CD4-positive, alpha-beta memory T cell (primary cell): Measurements from ENCODE around the gene PCDHA13. TPM values are rescaled to one million over a fixed set of nuclear protein-coding genes. Genes with fewer than 3 reads are reported as not detected.
"Not testable (repeated sequence)": the region's sequence is repeated elsewhere in the genome, so short reads cannot be mapped to it uniquely, and the experiment has no call there.

Experiments
- CTCF ChIA-PET: fragments of 350-600 bp; sonication (Branson Sonifier 250); formaldehyde crosslinking; loops from one replicate; lab custom pipeline; 2021; ENCODE audit warnings: inconsistent platforms; ENCODE audit not compliant: partially characterized antibody; lab: Charles Lee
- POLR2A ChIA-PET: fragments of 350-600 bp; sonication (Branson Sonifier 250); formaldehyde crosslinking; loops from one replicate; lab custom pipeline; 2021; ENCODE audit not compliant: partially characterized antibody; lab: Charles Lee
- DNase-seq, 5 donors: peaks; one replicate each; pipeline versions ENCODE4 v3.0.0 to v3.0.0-alpha.2; 2020 to 2022; ENCODE audit warnings: mixed read lengths in 1 of 5
- H3K27ac ChIP-seq: one replicate; pipeline ENCODE4 v1.7.0; 2013; ENCODE audit warnings: low read depth, low read length
- H3K27me3 ChIP-seq: 2 replicates; pipeline ENCODE4 v1.7.0; 2013; ENCODE audit warnings: mild to moderate bottlenecking, low read length, moderate library complexity; ENCODE audit not compliant: insufficient read depth
- H3K36me3 ChIP-seq: 2 replicates; pipeline ENCODE4 v1.7.0; 2013; ENCODE audit warnings: mild to moderate bottlenecking, low read length, moderate library complexity; ENCODE audit not compliant: insufficient read depth
- H3K4me1 ChIP-seq: 2 replicates; pipeline ENCODE4 v1.7.0; 2013; ENCODE audit warnings: mild to moderate bottlenecking, low read length, moderate library complexity; ENCODE audit not compliant: insufficient read depth
- H3K4me3 ChIP-seq, 2 donors: one replicate each; pipeline ENCODE4 v1.7.0; 2013; ENCODE audit warnings: low read length in 2 of 2, mild to moderate bottlenecking in 1 of 2
- H3K9me3 ChIP-seq, 2 donors: one replicate each; pipeline ENCODE4 v1.7.0; 2013; ENCODE audit warnings: low read length in 2 of 2, control low read depth in 1 of 2; ENCODE audit not compliant: control insufficient read depth in 1 of 2
- H3K27ac Mint-ChIP-seq, 7 donors: one replicate each; pipeline ENCODE4 v1.8.0; 2020 to 2021; ENCODE audit warnings: mixed read lengths in 7 of 7, mild to moderate bottlenecking in 6 of 7, inconsistent platforms in 3 of 7, moderate library complexity in 3 of 7
- H3K27me3 Mint-ChIP-seq, 2 donors: one replicate each; pipeline ENCODE4 v1.8.0; 2020 to 2021; ENCODE audit warnings: mixed read lengths in 2 of 2
- H3K36me3 Mint-ChIP-seq, 2 donors: one replicate each; pipeline ENCODE4 v1.8.0; 2020 to 2021; ENCODE audit warnings: mixed read lengths in 2 of 2, inconsistent platforms in 1 of 2, mild to moderate bottlenecking in 1 of 2
- H3K4me1 Mint-ChIP-seq, 4 donors: one replicate each; pipeline ENCODE4 v1.8.0; 2020 to 2021; ENCODE audit warnings: mixed read lengths in 4 of 4, mild to moderate bottlenecking in 1 of 4
- H3K4me3 Mint-ChIP-seq, 8 donors: one replicate each; pipeline ENCODE4 v1.8.0; 2020 to 2021; ENCODE audit warnings: mixed read lengths in 8 of 8, mild to moderate bottlenecking in 7 of 8, moderate library complexity in 6 of 8, inconsistent platforms in 3 of 8
- H3K9me3 Mint-ChIP-seq, 8 donors: one replicate each; pipeline ENCODE4 v1.8.0; 2020 to 2021; ENCODE audit warnings: mixed read lengths in 8 of 8, mild to moderate bottlenecking in 5 of 8, inconsistent platforms in 3 of 8, moderate library complexity in 1 of 8
- intact Hi-C: fragments of 100-400 bp; cut with micrococcal nuclease; formaldehyde crosslinking; loops from one replicate; pipeline ENCODE4 v1.15.1; 2023
- polyA plus RNA-seq, 2 donors: library from polyadenylated mRNA; unstranded; fragments of 300-500 nt; fragmentation: Illumina TruSeq; gene quantifications; one replicate each; pipeline ENCODE4 v1.2.3, GENCODE V29; 2021
- total RNA-seq, 2 experiments: library from RNA; stranded (reverse); gene quantifications; one replicate each; pipeline ENCODE4 v1.2.3, GENCODE V29; 2021

PCDHA13 gene
- total and polyA plus RNA-seq, 4 experiments from 2014 or later, result not detected

- Mint-ChIP-seq H3K27me3 (peaks cover 12 to 17% of the 10 kb centered on the region in 2 donors), H3K9me3 (peaks cover 5 to 35% (median 7%) of the 10 kb centered on the region in 8 donors)
- not testable (repeated sequence) for H3K4me1 Mint-ChIP-seq
Measured at GRCh38 chr5:140848139-140849102, 33.5 kb upstream of the PCDHA13 start, which contains the start of gene PCDHA9. TSS of gene PCDHA9 (plus strand) at chr5:140848382. CDS start at chr5:140848496, 114 bp downstream.

GRCh38 chr5:140849831-140850634 is 31.9 kb upstream of the PCDHA13 start:
- DNase-seq, H3K9me3 ChIP-seq, H3K36me3 ChIP-seq, H3K36me3 Mint-ChIP-seq, H3K4me3 ChIP-seq, POLR2A ChIA-PET, H3K4me3 Mint-ChIP-seq, H3K27me3 ChIP-seq, H3K27ac Mint-ChIP-seq, H3K27ac ChIP-seq, H3K4me1 Mint-ChIP-seq, H3K4me1 ChIP-seq, CTCF ChIA-PET, intact Hi-C loops: not testable (repeated sequence)
- Mint-ChIP-seq H3K9me3 (peaks cover 5 to 34% (median 8%) of the 10 kb centered on the region in 8 donors), H3K27me3 (peaks cover 13 to 17% of the 10 kb centered on the region in 2 donors)

More at GRCh38 chr5:140848139-140849102, 33.5 kb upstream of the PCDHA13 start, which contains the start of gene PCDHA9:
- DNase-seq, intact Hi-C loops, H3K36me3 Mint-ChIP-seq, H3K4me1 ChIP-seq, H3K9me3 ChIP-seq, H3K4me3 ChIP-seq, POLR2A ChIA-PET, H3K27me3 ChIP-seq, H3K36me3 ChIP-seq, H3K27ac ChIP-seq, CTCF ChIA-PET, H3K4me3 Mint-ChIP-seq: not testable (repeated sequence)
- peak within 1 kb of the TSS in 1 of 7 donors; percentile 48 for H3K27ac Mint-ChIP-seq

- POLR2A ChIA-PET, result no interaction called here
- no peak within 1 kb of the TSS for H3K27ac Mint-ChIP-seq
- intact Hi-C loops, result no loop called here
Measured at GRCh38 chr5:140855772-140856674, 25.9 kb upstream of the PCDHA13 start, which contains the start of gene PCDHA10. TSS of gene PCDHA10 (plus strand) at chr5:140855897. CDS start at chr5:140856049, 152 bp downstream.

GRCh38 chr5:140857177-140857986 is 24.5 kb upstream of the PCDHA13 start:
- Histone ChIP-seq H3K27me3 (no peaks in the 10 kb centered on the region), H3K4me3 (no peak overlapping the region), H3K9me3 (no peaks in the 10 kb centered on the region), H3K4me1 (no peaks in the 10 kb centered on the region), H3K27ac (no peak overlapping the region), H3K36me3 (no peaks in the 10 kb centered on the region)
- intact Hi-C loops, result no loop called here
- peaks cover 6 to 13% of the 10 kb centered on the region in 2 donors for H3K27me3 Mint-ChIP-seq
- H3K4me3 Mint-ChIP-seq, result no peak overlapping the region
- H3K36me3 Mint-ChIP-seq, result no peaks in the 10 kb centered on the region
- ChIA-PET POLR2A (no interaction called here), CTCF (no interaction called here)
- DNase-seq, result no peak
- H3K9me3 Mint-ChIP-seq, result peaks cover 7 to 40% (median 21%) of the 10 kb centered on the region in 8 donors
- no peaks in the 10 kb centered on the region for H3K4me1 Mint-ChIP-seq
- H3K27ac Mint-ChIP-seq, result peak overlapping the region in 1 of 7 donors; percentile 17

More at GRCh38 chr5:140855772-140856674, 25.9 kb upstream of the PCDHA13 start, which contains the start of gene PCDHA10:
- Mint-ChIP-seq H3K36me3 (no peaks in the 10 kb centered on the region), H3K27me3 (peaks cover 4 to 8% of the 10 kb centered on the region in 2 donors), H3K4me3 (no peak within 1 kb of the TSS), H3K9me3 (peaks cover 6 to 31% (median 13%) of the 10 kb centered on the region in 8 donors), H3K4me1 (no peaks in the 10 kb centered on the region)
- Histone ChIP-seq H3K9me3 (no peaks in the 10 kb centered on the region), H3K36me3 (no peaks in the 10 kb centered on the region), H3K27me3 (no peaks in the 10 kb centered on the region), H3K4me3 (no peak within 1 kb of the TSS), H3K4me1 (no peaks in the 10 kb centered on the region), H3K27ac (no peak within 1 kb of the TSS)
- no peak for DNase-seq
- CTCF ChIA-PET, result no interaction called here

- POLR2A ChIA-PET, result no interaction called here
- H3K36me3 Mint-ChIP-seq, result no peaks in the 10 kb centered on the region
Measured at GRCh38 chr5:140857987-140858240, 24.0 kb upstream of the PCDHA13 start.

More at GRCh38 chr5:140857987-140858240, 24.0 kb upstream of the PCDHA13 start:
- Mint-ChIP-seq H3K4me3 (no peak overlapping the region), H3K9me3 (peaks cover 7 to 40% (median 21%) of the 10 kb centered on the region in 8 donors), H3K27ac (peak overlapping the region in 1 of 7 donors; percentile 17), H3K4me1 (no peaks in the 10 kb centered on the region), H3K27me3 (peaks cover 4 to 13% of the 10 kb centered on the region in 2 donors)
- no peak for DNase-seq
- Histone ChIP-seq H3K9me3 (no peaks in the 10 kb centered on the region), H3K36me3 (no peaks in the 10 kb centered on the region), H3K27ac (no peak overlapping the region), H3K4me1 (no peaks in the 10 kb centered on the region), H3K4me3 (no peak overlapping the region), H3K27me3 (no peaks in the 10 kb centered on the region)
- intact Hi-C loops, result no loop called here
- CTCF ChIA-PET, result no interaction called here
